Articular chondrocyte of knee joint (primary cell): ENCODE data around the gene TRMT112. TPM values are rescaled to one million over a fixed set of nuclear protein-coding genes. Genes with fewer than 3 reads are reported as not detected.

Experiments
- small RNA-seq: library from RNA; depleted of rRNA; stranded (forward); fragments of <200 nt; gene quantifications from one replicate; pipeline ENCODE3, GENCODE V24; 2012
- total RNA-seq: library from RNA; depleted of rRNA; stranded (reverse); fragments of >200 nt; gene quantifications from 2 replicates; pipeline ENCODE4 v1.2.3, GENCODE V29; 2012

The TRMT112 gene
- 109 and 165 TPM in 2 replicates for total RNA-seq

DNA sequence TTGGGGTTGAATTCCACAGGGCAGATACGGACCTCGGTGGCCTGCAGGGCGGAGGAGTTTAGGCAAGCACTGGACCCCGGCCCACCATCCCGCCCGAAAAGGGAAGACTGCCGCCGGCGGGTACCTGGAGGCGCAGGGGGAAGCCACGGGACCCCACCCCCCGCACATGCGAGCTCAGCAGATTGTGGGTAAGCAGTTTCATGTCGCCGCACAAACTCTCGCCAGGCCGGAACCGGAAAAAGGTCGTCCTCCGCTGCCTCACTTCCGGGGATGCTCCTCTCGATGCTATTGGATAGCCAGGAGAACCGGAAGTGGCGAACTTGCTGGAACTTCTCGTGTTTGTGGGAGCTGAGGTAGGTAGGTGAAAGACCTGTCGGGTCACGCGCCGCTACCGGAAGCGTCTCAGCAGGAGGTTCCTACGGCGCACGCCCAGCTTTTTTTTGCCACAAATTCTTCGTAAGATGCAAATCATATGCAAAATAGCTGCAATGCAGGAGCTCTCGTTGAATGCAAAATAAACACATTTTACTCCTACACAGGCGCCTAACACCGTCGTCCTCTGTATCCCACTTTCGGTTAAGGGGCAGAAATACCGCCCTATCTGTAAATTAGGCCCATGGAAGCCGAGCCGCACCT lies at the start of gene TRMT112:
Gene TRMT112 (minus strand): TSS at position 235 of the 636 bp plus-strand sequence. CDS start 33 bp downstream, at position 202.

DNA sequence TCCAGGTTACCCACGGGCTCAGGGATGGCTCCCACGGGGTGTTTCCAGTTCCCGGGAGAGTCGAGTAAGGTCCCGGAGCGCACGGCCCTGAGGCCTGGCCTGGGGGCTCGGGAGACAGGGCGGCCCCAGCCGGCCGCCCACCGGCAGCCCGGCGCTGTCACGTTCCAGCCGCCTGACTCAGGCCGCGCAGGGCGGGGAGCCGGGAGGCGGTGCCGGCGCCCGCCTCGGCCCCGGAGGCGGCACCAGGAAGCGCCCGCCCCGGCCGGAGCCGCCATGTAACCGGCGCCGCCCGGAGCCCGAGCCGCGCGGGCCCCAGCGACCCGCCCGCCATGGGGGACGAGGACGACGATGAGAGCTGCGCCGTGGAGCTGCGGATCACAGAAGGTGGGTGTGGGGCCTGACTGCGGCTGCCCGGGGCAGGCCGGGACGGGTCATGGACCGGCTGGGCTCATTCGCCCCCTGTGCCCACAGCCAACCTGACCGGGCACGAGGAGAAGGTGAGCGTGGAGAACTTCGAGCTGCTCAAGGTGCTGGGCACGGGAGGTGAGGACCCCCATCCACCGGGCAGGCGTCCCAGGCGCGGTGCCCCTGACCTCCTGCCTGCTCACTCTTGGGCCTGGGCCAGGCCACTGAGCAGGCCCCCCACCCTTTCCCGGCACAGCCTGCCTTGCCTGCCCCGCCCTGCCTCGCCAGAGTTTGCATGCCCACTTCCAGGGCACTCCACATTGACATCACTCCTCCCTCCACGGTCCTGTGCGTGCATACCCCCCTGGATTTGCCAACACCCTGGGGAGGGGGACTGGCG lies 41.8 kb upstream of the TRMT112 start, which contains the start of gene RPS6KA4:
Gene RPS6KA4 (plus strand): TSS at position 256 of the 805 bp plus-strand sequence. CDS start 74 bp downstream, at position 330.

DNA sequence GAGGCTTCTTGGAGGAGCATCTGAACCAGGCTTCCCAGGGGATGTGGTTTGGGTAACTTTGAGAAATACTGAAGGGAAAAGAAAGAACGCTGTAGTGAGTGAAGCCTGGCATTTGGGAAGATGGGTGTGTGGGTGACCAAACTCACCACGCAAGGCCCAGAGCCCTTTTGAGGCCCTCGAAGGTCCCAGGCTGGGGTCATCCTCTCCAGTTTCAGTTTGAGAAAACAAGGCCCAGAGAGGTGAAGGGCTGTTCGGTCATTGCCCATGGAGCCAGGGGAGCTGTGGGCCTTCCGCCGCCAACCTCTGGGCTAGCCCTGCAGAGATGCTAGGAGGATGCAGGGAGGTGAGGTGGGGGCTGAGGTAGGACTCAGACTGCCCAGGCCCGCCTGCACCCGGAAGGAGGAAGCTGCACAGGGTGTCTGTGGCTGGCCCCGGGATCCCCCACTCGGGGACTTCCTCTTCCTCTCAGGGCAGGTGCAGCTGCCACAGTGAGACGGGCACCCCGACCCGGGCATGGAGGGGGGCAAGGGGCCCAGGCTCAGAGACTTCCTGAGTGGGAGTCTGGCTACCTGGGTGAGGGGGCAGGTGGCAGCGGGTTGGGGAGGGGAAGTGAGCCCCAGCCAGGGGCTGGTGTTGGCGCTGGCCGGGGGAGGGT lies 22.5 kb upstream of the TRMT112 start, which contains the start of gene CCDC88B:
Gene CCDC88B (plus strand): TSS at position 451 of the 655 bp plus-strand sequence. CDS start 63 bp downstream, at position 514.

DNA sequence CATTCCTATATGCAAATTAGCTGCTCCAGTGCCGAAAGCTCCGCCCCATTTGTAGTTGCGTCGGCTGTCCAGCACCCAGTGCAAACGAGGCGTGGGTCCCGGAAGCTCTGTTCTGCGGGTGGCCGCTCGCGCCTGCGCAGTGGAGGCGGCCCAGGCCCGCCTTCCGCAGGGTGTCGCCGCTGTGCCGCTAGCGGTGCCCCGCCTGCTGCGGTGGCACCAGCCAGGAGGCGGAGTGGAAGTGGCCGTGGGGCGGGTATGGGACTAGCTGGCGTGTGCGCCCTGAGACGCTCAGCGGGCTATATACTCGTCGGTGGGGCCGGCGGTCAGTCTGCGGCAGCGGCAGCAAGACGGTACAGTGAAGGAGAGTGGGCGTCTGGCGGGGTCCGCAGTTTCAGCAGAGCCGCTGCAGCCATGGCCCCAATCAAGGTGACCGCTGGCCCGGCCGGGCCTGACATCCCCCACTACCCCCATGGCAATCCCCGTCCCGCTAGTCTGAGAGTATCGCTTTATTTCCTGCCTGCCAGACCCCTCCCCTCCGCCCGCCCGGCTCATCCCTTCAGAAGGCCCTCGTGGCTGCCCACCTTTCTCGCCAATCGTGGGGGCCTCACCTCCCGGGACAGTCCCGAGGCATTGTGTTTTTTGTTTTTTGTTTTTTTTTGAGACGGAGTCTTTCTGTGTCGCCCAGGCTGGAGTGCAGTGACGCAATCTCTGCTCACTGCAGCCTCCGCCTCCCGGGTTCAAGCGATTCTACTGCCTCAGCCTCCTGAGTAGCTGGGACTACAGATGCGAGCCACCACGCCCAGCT lies 804 bp upstream of the TRMT112 start, which contains the start of gene PRDX5:
Gene PRDX5 (plus strand): TSS at position 161 of the 805 bp plus-strand sequence. CDS start 95 bp downstream, at position 256.

DNA sequence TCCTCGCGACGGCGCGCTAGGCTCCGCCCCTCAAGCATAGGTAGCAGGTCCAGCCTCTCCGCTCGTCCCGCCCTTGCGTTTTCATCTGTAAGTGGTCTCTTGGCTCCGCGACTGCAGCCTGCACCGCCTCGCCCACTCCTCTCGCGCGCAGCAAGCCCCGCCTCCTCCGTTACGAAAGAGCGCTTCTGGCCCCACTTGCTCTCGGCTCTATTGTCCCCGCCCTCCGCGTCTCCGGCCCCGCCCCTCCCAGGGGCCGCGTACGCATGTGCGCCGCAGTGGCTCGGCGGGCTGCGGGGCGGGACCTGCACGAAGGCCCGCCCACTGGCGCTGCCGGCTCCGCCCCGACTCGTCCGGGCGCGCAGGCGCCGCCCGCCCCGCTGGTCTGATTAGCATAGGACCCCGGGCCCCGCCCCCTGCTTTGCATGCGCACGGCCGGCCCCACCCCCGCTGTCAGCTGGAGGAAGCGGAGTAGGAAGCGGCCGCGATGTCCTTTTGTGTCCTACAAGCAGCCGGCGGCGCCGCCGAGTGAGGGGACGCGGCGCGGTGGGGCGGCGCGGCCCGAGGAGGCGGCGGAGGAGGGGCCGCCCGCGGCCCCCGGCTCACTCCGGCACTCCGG lies 12.2 kb downstream of the TRMT112 start, which contains the start of gene ESRRA:
Gene ESRRA (plus strand): TSS at position 450 of the 616 bp plus-strand sequence. CDS start 1,656 bp downstream, outside the sequence.

DNA sequence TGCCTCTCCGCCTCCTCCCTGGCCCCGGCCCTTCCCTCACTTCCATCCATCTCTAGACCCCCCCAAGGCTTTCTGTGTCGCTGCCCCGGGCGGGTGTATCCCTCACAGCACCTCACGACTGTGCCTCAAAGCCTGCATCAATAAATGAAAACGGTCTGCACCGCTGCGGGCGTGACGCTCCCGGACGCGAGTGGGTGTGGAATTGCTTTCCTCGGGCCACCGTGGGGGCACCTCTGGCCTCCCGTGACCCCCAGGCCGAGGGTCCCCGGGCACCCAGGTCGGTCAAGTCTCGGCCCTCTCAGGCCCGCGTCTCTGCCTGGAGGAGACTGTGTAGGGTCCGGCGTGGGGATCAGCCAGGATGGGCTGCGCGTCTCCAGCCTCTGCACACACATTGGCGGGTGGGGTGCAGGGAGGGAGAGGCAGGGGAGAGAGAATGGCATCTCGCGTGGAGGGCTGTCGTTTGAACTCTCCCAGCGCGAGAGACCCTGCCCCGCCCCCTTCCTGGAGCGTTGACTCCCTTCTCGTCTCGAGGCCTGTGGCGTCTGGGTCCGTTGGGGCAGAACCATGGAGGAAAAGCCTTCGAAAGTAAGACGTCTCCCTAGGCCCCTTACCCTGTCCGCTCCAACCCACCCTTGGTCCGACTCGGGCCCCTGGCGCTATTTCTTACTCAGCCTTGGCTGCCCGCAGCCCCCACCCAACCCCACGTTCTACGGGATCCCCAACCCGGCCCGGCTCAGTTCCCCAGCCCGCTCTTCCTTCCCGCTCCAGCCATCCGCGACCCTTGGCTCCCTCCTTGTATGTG lies 17.3 kb downstream of the TRMT112 start, which contains the start of gene CATSPERZ:
Gene CATSPERZ (plus strand): TSS at position 512 of the 802 bp plus-strand sequence. CDS start 53 bp downstream, at position 565.

DNA sequence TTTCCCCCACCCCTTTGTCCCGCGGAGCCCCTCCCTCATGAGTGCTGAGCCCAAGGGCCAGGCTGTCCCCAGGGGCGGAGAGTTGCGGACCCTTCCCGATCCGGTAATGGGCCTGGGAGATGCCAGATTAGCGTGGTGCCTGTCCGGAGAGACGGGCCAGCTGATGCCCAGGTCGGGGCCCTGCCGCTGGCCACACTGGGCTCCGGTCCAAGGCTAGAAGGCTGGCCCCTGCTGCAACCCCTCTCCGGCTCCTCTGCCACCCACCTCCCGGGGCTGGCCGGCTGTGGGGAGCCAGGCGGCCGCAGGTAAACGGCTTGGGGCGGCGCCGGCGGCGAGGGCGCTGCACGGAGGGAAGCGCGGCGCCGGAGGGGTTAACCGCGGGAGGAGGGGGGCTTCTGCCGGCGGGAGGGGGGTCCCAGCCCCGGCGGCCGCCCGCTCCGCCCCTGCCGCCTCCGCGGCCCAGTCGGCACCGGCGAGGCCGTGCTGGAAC lies 26.1 kb downstream of the TRMT112 start, which contains the start of gene KCNK4:
Gene KCNK4 (plus strand): TSS at position 41 of the 490 bp plus-strand sequence. CDS start 1,717 bp downstream, outside the sequence.

DNA sequence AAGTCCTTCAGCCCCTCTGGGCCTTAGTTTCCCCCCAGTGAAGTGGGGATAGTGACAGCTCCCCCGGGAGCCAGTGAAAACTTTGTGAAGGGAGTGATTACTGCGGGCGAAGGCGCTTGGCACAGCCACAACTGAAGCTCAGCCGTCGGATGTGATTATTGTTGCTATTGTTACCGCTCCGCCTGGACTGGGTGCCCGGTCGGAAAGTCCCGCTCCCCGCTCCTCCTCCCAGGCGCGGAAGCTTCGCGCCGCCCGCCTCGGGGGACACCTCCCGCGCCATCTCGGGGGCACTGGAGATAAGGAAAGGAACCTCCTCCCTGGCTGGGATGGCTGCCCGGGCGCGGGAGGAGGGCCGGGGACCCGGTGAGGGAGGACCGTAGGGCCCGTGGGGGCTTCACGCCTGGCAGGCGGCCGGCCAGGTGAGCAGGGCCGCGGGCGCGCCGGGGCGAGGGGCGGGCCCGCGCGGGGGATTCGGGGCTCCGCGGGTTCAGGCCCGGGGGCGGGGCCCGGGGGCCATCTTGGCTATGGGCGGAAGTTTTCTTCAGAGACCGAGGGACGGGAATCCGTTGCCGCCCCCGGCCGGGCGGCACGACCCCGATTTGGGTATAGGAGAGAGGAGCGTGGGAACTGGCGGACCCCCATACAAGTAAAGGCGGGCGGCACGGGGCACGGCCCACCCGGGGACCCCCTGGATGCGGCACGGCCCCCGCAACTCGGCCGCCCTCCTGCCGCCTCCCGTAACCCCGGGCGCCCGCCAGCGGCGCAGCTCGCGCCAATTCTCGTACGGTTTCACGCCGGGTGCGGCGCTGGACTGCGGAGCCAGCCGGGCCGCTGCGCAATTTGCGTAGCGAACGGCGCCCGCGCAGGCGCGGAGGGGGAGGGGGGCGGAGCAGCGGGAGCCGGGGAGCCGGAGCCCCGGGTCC lies 32.1 kb downstream of the TRMT112 start, which contains the start of gene GPR137:
Gene GPR137 (plus strand): TSS at position 887 of the 923 bp plus-strand sequence. CDS start 677 bp downstream, outside the sequence.

DNA sequence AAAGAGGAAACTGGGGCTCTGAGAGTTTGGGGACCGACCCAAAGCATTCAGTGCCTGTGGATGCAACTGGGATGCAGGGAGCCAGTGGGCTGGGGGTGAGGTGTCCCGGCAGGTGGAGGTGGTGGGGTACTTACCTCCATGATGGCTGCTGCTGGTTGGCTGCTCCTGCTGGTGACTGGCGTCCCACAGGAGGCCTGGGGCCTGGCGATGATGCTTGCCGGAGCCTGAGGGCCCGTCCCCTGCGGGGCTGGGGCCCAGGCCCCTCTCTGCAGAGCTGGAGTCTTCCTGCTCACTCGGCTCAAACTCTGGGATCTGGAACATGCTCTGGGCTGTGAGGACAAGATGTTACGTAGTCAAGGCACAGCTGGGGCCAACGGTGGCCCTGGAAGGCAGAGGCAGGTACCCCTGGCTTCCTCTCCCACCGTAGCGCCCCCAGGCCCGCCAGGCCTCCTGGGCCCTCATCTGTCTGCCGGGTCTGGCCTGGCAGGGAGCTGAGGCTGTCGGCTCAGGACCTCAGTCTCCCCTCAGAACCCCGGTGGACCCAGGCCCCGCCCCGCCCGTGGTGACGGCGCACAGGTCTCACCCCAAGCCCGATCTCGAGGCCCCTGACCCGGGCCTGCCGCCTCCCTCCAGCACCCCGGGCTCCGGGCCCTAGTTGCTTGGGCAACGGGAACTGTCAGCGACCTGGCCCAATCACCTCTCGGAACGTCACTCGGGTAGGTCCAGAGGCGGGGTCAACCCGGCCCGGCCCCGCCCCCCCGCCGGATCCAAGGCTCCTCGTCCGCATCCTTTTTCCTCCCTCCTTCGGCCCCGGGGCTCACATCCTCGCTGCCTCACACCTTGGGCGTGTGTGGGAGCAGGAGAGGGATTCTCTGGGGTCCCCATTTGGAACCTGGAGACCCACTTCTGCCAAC lies 33.1 kb downstream of the TRMT112 start, which contains the start of gene BAD:
Gene BAD (minus strand): TSS at position 618 of the 914 bp plus-strand sequence. CDS start 297 bp downstream, at position 321.

Small RNAs within 50 kb of the gene (small RNA-seq; reads per million reads assigned to genes)
- gene MIR7155 (0.46 reads per million, percentile 9 among the genes with 10 or more reads in this experiment), gene RF00019 (not detected)

Other genes with a start within 250 kb of the TRMT112 start
- gene MACROD1, start 151.4 kb downstream of the TRMT112 start, total RNA-seq, result 12.3 and 13.9 TPM in 2 replicates
- 84.9 and 87.6 TPM in 2 replicates for gene STIP1, start 131.4 kb downstream of the TRMT112 start, total RNA-seq
- 1.0 and 1.2 TPM in 2 replicates for gene FERMT3, start 110.8 kb downstream of the TRMT112 start, total RNA-seq
- 20.8 and 29.8 TPM in 2 replicates for gene TRPT1, start 91.4 kb downstream of the TRMT112 start, total RNA-seq
- 35.0 and 35.9 TPM in 2 replicates for gene NUDT22, start 91.3 kb downstream of the TRMT112 start, total RNA-seq
- 9.1 and 11.8 TPM in 2 replicates for gene DNAJC4, start 87.0 kb downstream of the TRMT112 start, total RNA-seq
- 17.3 and 25.5 TPM in 2 replicates for gene VEGFB, start 83.0 kb downstream of the TRMT112 start, total RNA-seq
- 32.5 and 35.7 TPM in 2 replicates for gene FKBP2, start 76.5 kb downstream of the TRMT112 start, total RNA-seq
- 104 and 126 TPM in 2 replicates for gene PPP1R14B, start 70.6 kb downstream of the TRMT112 start, total RNA-seq
- gene PLCB3, start 66.0 kb downstream of the TRMT112 start, total RNA-seq, result 19.5 and 20.3 TPM in 2 replicates
- gene BAD, start 32.9 kb downstream of the TRMT112 start, total RNA-seq, result 61.0 and 65.3 TPM in 2 replicates
- 10.6 and 11.1 TPM in 2 replicates for gene GPR137, start 31.7 kb downstream of the TRMT112 start, total RNA-seq
- gene KCNK4, start 26.3 kb downstream of the TRMT112 start, total RNA-seq, result 0.11 TPM in 1 of 2 replicates, not detected in the other
- gene CATSPERZ, start 17.2 kb downstream of the TRMT112 start, total RNA-seq, result 0.13 TPM in 1 of 2 replicates, not detected in the other
- 17.6 and 18.7 TPM in 2 replicates for gene ESRRA, start 12.0 kb downstream of the TRMT112 start, total RNA-seq
- 218 and 224 TPM in 2 replicates for gene PRDX5, start 562 bp upstream of the TRMT112 start, total RNA-seq
- 0.26 and 0.86 TPM in 2 replicates for gene CCDC88B, start 22.6 kb upstream of the TRMT112 start, total RNA-seq
- 26.3 and 38.2 TPM in 2 replicates for gene RPS6KA4, start 41.6 kb upstream of the TRMT112 start, total RNA-seq
- under 0.01 TPM in 1 of 2 replicates, not detected in the other for gene SLC22A11, start 238.4 kb upstream of the TRMT112 start, total RNA-seq